HTR-8/SVneo (cell line): ENCODE data around the gene ZFC3H1.
"Not testable (repeated sequence)": the region's sequence is repeated elsewhere in the genome, so short reads cannot be mapped to it uniquely, and the experiment has no call there.

Experiments used
- DNase-seq: peaks from one replicate; pipeline ENCODE4 v3.0.0; 2011; ENCODE audit warnings: low spot score, mixed read lengths; ENCODE audit not compliant: insufficient read length
- FAIRE-seq: peaks from 2 replicates; lab custom pipeline; 2011; peaks lifted over from hg19 to GRCh38; lab: Jason Lieb, UNC

ZFC3H1 gene

DNA sequence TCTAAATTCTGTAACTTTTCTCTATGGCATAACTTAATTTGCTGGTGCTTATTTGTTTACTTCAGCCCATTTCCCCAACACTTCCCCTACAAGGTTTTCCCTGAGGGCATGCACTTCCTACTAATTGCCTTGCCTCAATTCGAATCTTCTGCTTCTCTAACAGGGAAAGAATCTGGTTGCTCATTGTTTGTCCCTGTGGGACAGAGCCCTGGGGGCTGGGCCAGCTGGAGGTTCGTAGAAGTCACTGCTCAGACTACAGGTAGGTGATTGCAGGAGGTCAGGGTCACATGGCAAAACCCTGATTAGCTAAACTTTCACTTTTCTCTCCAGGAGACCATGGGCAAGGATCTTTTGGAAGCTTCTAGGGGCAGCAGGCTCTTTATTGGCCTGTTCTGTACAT, 72.0 kb downstream of the ZFC3H1 start:
- no peak for FAIRE-seq
- no peak for DNase-seq

DNA sequence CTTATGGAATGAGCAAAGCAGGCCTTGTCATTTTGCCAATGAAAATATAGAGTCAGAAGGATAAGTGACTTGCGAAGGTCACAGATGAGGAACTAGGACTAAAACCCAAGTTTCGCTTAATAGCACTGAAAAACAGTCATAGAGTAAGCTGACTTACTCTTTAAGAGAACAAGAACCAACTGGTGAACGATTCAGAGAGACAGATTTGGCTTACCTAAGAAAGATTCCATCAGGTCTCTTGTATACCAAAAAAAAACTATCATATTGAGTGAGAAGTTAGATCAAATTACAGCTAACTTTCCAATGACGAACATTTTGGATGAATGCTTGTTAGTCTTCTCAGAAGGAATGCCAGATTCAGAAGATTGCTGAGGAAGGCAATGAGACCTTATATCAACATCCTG, 74.2 kb downstream of the ZFC3H1 start:
- no peak for FAIRE-seq
- DNase-seq = peak; percentile 35

- FAIRE-seq = no peak
Observed at GRCh38 chr12:71587012-71587411, 76.6 kb downstream of the ZFC3H1 start.

DNA sequence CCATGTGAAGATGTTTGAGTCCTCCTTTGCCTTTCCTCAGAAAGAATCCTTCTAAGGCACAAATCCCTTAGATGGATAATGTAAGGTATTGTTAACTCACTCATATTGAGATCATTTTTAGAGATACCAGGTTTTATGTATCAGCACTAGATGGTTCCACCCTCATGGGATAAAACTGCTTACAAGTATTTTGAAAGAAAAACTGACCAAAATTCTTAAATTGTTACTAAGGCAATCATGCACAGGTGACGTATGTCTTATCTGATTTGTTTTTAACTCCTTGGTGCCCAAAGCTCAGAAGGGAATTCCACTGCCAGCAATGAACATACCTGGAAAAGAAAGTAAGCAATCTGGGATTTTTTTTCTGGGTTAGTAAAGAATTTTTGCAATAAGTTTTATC, 78.4 kb downstream of the ZFC3H1 start:
- DNase-seq (no peak), FAIRE-seq (no peak)

More at GRCh38 chr12:71587012-71587411, 76.6 kb downstream of the ZFC3H1 start:
- no peak for DNase-seq

DNA sequence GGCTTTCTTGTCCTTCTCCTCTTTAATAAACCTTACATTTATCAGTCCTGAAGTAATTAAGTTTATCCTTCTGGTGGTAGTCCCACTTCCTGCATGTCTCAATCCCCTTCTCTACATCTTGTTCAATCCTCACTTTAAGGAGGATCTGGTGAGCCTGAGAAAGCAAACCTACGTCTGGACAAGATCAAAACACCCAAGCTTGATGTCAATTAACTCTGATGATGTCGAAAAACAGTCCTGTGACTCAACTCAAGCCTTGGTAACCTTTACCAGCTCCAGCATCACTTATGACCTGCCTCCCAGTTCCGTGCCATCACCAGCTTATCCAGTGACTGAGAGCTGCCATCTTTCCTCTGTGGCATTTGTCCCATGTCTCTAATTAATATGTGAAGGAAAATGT, 79.3 kb downstream of the ZFC3H1 start:
- DNase-seq = no peak
- no peak for FAIRE-seq

DNA sequence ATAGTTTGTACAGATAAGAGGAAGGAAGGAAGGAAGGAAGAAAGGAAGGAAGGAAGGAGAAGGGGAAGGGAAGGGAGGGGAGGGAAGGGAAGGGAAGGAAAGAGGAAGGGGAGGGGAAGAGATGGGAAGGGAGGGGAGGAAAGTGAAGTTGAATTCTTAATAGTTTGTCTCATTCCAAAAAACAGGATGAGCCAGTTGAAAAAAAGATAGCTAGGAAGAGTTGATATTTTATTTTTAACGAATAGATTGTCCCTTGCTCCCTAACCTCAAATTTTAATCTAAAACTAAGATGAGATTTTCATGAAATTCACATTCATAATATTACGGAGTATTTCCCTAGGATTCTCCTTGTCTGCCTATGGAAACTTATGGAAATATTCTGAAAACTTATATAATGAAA, 80.7 kb downstream of the ZFC3H1 start:
- DNase-seq (no peak), FAIRE-seq (no peak)

GRCh38 chr12:71581206-71581605, 82.4 kb downstream of the ZFC3H1 start:
- FAIRE-seq = no peak
- DNase-seq = no peak

GRCh38 chr12:71578694-71579258, 84.9 kb downstream of the ZFC3H1 start:
- DNase-seq = no peak
- no peak for FAIRE-seq

DNA sequence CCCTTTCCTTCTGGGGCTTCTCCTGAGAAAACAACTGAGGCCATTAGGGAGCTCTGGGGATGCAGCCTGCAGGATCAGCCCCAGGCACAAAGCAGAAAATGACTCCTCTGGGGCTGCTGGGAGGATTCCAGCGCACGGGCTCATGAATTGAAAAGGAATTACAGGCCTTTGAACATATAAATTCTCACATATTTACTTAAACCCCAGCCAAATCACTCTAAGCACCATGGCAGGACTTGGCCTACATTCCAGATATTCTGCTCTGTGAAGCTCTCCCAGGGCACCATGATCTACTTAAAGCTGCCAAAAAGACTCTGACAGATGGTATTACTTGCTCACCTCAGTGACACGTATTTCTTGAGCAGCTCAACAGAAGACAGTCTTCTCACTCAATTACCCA, 87.2 kb downstream of the ZFC3H1 start:
- no peak for FAIRE-seq
- no peak for DNase-seq

DNA sequence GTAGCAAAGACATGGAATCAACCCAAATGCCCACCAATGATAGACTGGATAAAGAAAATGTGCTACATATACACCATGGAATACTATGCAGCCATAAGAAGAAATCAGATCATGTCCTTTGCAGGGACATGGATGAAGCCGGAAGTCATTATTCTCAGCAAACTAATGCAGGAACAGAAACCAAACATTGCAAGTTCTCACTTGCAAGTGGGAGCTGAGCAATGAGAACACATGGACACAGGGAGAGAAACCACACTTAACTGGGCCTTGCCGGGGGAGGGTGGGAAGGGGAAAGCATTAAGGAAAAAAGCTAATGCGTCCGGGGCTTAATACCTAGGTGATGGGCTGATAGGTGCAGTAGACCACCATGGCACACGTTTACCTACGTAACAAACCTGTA, 93.8 kb downstream of the ZFC3H1 start:
- not testable (repeated sequence) for DNase-seq, FAIRE-seq

DNA sequence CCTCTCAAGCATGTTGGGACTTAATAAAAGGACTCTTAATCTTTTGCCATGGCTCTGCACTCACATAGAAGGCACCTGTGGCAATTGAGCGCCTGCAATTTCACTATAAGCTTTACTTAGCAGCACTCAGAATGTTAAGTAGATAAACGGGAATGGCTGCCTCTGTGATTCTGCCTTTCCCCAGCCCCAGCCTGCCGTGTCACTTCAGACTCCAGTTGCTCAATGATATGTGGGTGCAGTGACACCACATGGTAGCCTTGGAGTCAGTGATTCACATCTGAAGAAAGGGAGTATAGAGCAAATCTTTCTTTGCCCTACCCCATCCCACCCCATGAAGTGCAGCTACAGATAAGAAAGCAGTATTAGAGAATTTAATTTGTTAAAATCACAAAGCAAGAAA, 96.1 kb downstream of the ZFC3H1 start:
- FAIRE-seq (peak; percentile 59), DNase-seq (no peak)

- DNase-seq (no peak), FAIRE-seq (no peak)
Observed at GRCh38 chr12:71566655-71567054, 97.0 kb downstream of the ZFC3H1 start.

DNA sequence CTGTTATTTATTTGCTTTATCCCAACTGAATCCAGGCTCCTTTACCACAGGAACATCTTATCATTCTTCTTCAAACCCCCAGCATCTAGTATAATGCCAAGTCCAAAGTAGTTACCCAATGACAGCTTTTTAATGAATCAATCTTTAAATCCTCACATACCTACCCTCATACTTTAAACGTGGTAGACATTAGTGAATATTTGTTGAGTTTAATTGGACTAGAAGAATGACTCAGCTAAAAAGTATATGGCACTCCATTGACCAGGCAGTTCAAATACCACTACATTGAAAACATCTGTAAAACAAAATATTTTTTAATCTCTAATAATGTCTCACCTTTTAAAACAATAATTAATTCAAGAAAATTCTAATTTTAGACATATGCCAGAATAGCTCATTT, 98.1 kb downstream of the ZFC3H1 start:
- DNase-seq = no peak
- FAIRE-seq = no peak

DNA sequence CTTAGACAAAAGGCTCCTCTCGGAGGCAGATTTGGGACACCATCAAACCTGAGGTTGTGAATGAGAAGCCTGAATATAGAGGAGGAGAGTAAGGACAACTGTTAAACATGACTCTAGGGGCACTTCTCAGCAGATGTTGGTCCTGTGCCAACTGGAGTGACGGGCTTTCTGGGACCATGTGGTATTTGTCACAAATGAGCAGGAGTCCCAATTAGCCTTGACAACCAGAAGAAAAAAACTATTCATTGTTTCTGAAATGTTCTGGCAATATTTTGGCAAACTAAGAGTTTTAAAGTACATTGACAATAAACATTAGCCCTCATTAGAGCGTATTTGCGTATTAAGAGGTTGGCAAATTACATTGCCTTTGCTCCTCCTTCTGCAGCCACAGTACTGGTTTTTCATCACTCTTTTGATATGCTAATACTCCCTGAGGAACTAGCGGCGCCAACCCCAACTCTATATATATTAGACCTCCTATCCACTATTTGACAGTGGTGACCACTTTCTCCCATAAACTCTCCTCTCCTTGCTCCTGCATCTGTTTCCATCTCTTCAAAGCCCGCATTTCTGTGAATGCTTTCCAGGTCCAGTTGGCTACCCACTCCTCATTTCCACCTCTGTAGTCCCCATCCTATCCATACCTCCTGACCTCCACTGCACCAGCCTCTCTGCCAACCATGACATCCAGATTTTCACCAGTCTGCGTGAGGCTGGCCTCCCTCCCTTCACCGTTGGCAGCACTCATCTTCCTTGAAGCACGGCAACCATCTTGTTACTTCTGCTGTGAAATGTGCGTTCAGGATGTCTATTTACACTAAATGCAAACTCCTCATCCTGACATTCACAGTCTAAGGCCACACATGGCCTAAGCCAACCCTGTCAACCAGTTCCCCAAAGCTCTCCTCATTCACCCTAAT, 100.7 kb downstream of the ZFC3H1 start:
- no peak for FAIRE-seq

More for the DNA sequence above, 100.7 kb downstream of the ZFC3H1 start:
- no peak for DNase-seq
